Hepatocyte (in vitro differentiated cells): Measurements from ENCODE around the gene GPR39. TPM values are rescaled to one million over a fixed set of nuclear protein-coding genes. Genes with fewer than 3 reads are reported as not detected.

Experiments
- DNase-seq: peaks from one replicate; pipeline ENCODE4 v3.0.0-alpha.2; 2016; ENCODE audit warnings: low spot score
- H2AFZ ChIP-seq: fragments of 200-600 bp; sonication (generic); 2 replicates; pipeline ENCODE4 v1.6.0; 2016; ENCODE audit warnings: antibody characterized with exemption, mild to moderate bottlenecking
- H3K27ac ChIP-seq: fragments of 200-600 bp; sonication (generic); 2 replicates; pipeline ENCODE4 v1.5.1; 2016; ENCODE audit warnings: mild to moderate bottlenecking
- H3K27me3 ChIP-seq: fragments of 200-600 bp; sonication (generic); 2 replicates; pipeline ENCODE4 v1.6.1; 2016
- H3K36me3 ChIP-seq: fragments of 200-600 bp; sonication (generic); replicated peaks from 2 replicates; pipeline ENCODE4 v1.5.1; 2016; ENCODE audit warnings: low read depth; ENCODE audit not compliant: insufficient read depth
- H3K4me1 ChIP-seq: fragments of 200-600 bp; sonication (generic); 2 replicates; pipeline ENCODE4 v1.5.1; 2016; ENCODE audit warnings: mild to moderate bottlenecking, moderate library complexity; ENCODE audit not compliant: insufficient read depth
- H3K4me2 ChIP-seq: fragments of 200-600 bp; sonication (generic); 2 replicates; pipeline ENCODE4 v1.6.0; 2016
- H3K4me3 ChIP-seq: fragments of 200-600 bp; sonication (generic); 2 replicates; pipeline ENCODE4 v1.5.1; 2016; ENCODE audit warnings: mild to moderate bottlenecking
- H3K79me2 ChIP-seq: fragments of 200-600 bp; sonication (generic); 2 replicates; pipeline ENCODE4 v1.6.0; 2017; ENCODE audit warnings: mild to moderate bottlenecking
- H3K9me2 ChIP-seq: fragments of 200-600 bp; sonication (generic); replicated peaks from 2 replicates; pipeline ENCODE4 v1.6.0; 2017; ENCODE audit warnings: mild to moderate bottlenecking; ENCODE audit not compliant: insufficient read depth
- H3K9me3 ChIP-seq: fragments of 200-600 bp; sonication (generic); 2 replicates; pipeline ENCODE4 v1.5.1; 2016; ENCODE audit warnings: low read depth, mild to moderate bottlenecking
- H4K20me1 ChIP-seq: fragments of 200-600 bp; sonication (generic); 2 replicates; pipeline ENCODE4 v1.6.0; 2016; ENCODE audit warnings: mild to moderate bottlenecking; ENCODE audit not compliant: insufficient read depth, poor library complexity, severe bottlenecking
- CTCF ChIP-seq: fragments of 200-600 bp; sonication (generic); IDR thresholded peaks from 2 replicates; pipeline ENCODE4 v1.5.1; 2016; ENCODE audit warnings: antibody characterized with exemption, mild to moderate bottlenecking; ENCODE audit not compliant: poor library complexity
- EZH2 ChIP-seq: fragments of 200-600 bp; sonication (generic); IDR thresholded peaks from 2 replicates; pipeline ENCODE4 v1.6.1; 2016; ENCODE audit warnings: antibody characterized with exemption, mild to moderate bottlenecking, borderline replicate concordance
- EZH2phosphoT487 ChIP-seq: fragments of 200-600 bp; sonication (generic); IDR thresholded peaks from one replicate; pipeline ENCODE4 v1.6.1; 2018; ENCODE audit warnings: antibody characterized with exemption, mild to moderate bottlenecking, low read depth, moderate library complexity; ENCODE audit not compliant: unreplicated experiment, severe bottlenecking
- WGBS: methylation state at CpG from one replicate; pipeline ENCODE4 v1.1.6; 2016; ENCODE audit warnings: low lambda C conversion rate; ENCODE audit errors: missing lambda C conversion rate; 5-methylcytosine and 5-hydroxymethylcytosine counted together
- polyA plus RNA-seq: library from polyadenylated mRNA; unstranded; fragments of >200 nt; fragmentation: Nextera tagmentation; extraction: Ambion mirVana; gene quantifications from 2 replicates; pipeline ENCODE4 v1.2.1, GENCODE V29; 2016
- total RNA-seq: library from RNA; depleted of rRNA; stranded (reverse); fragments of >200 nt; gene quantifications from 2 replicates; pipeline ENCODE4 v1.2.3, GENCODE V29; 2014

The GPR39 gene
- total and polyA plus RNA-seq, 2 experiments from 2014 or later: 11.1 to 14.5 TPM

- Histone ChIP-seq H4K20me1 (no peaks in the 10 kb centered on the region), H3K4me1 (peaks cover 8% of the 10 kb centered on the region), H2AFZ (no peak overlapping the region), H3K36me3 (no peaks in the 10 kb centered on the region), H3K27me3 (peaks cover 48% of the 10 kb centered on the region), H3K27ac (no peak overlapping the region), H3K9me3 (no peaks in the 10 kb centered on the region), H3K9me2 (no peaks in the 10 kb centered on the region), H3K4me2 (peak overlapping the region; percentile 97), H3K4me3 (no peak overlapping the region), H3K79me2 (no peaks in the 10 kb centered on the region)
- peak; percentile 28 for TF ChIP-seq CTCF
- TF ChIP-seq EZH2phosphoT487: no peak
- 8% methylated on average over 20 of the region's 25 CpGs for WGBS
- peak; percentile 40 for DNase-seq
These were observed 251.7 kb downstream of the GPR39 start for GRCh38 chr2:132668189-132668823.

DNA sequence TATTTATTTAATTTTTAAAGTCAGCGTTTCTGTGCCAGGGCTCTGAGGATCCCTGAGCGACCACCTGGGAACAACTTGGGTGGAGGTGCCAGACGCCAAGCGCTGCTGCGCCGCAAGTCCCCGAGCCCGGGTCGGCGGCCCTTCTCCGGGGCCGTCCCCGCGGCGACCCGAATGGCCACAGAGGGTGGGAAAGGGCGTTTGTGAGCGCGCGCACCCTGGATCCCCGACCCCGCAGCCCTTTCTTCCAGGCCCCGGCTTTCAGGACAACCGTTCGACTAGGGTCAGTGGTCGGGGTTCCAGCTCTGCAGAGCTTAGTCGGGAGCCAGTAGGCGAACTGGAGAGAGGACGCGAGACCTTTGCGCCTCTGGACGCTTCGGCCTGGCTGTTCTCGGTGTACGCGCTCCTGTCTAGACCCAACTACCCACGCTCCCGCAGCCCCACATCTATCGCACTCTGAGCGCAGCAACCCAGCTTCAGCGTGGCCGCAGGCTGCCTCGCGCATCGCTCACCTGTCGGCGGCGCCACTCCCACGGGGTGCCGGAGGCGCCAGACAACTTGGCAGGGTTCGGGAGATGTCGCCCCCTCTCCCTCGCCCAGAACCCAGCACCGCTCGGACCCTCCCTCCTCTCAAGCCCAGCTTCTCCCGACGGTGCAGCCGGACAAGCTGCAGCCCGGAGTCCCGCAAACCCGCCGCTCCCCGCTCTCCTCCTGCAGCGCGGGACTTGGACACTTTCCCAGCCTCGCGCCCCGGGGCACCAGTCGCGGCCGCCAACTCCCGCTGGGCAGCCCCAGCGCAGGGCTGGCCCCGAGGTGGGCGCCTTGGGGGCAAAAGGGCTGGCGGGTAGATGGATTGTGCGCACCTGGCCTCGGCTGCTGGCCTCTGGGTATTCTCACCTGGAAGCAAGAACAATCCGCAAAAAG, 252.6 kb downstream of the GPR39 start:
- WGBS: 1% methylated on average over 75 of the region's 80 CpGs
- Histone ChIP-seq H3K27ac (no peak overlapping the region), H3K4me2 (peak overlapping the region; percentile 97), H3K36me3 (no peaks in the 10 kb centered on the region), H3K9me3 (no peaks in the 10 kb centered on the region), H3K4me3 (peak overlapping the region; percentile 58), H4K20me1 (no peaks in the 10 kb centered on the region), H3K27me3 (peaks cover 48% of the 10 kb centered on the region), H3K4me1 (peaks cover 8% of the 10 kb centered on the region), H2AFZ (peak overlapping the region; percentile 69), H3K9me2 (no peaks in the 10 kb centered on the region), H3K79me2 (no peaks in the 10 kb centered on the region)
- peak; percentile 52 for DNase-seq
- TF ChIP-seq EZH2 (peak; percentile 66), CTCF (peak; percentile 24), EZH2phosphoT487 (peak; percentile 52)

DNA sequence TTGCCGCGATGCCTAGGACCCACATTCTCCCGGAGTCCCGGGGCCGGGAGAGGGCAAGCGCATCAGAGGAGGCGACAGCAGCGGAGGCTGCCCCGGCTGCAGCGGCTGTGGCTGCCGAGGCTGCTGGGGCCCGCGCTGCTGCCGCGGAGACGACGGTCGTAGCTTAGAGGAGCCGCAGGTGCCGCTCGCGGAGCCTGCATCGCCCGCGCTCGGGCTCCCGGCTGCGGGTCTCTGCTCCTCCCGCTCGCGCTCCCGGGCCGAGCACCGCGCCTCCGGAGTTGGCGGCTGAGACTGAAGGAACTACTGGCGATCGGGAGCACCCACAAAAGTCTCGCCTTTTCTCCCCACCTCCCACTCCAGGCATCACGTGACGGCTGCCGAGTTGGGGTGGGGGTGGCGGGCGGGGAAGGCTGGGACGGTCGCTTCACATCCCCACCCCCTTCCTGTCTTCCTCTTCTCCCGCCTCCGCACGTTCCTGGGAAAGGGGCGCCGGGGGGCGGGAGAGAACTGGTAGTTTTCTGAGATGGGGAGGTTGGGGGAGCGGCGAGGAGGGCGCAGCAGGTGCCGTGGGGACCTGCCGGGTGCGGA, 253.4 kb downstream of the GPR39 start, which contains the start of gene LYPD1:
LYPD1 (minus strand) TSS at position 298 of the 588 bp plus-strand sequence; CDS start at position 25, 273 bp downstream.
- no peaks in the 10 kb centered on the region for H3K9me2 ChIP-seq
- H3K4me1 ChIP-seq: peaks cover 8% of the 10 kb centered on the region
- H3K79me2 ChIP-seq: no peaks in the 10 kb centered on the region
- no peaks in the 10 kb centered on the region for H3K9me3 ChIP-seq
- WGBS: 1% methylated on average over 48 of the region's 59 CpGs
- H4K20me1 ChIP-seq: no peaks in the 10 kb centered on the region
- H3K27ac ChIP-seq: no peak within 1 kb of the TSS
- peak within 1 kb of the TSS; percentile 97 for H3K4me2 ChIP-seq
- peak within 1 kb of the TSS; percentile 69 for H2AFZ ChIP-seq
- TF ChIP-seq EZH2: no peak
- TF ChIP-seq CTCF: no peak
- TF ChIP-seq EZH2phosphoT487: no peak
- H3K36me3 ChIP-seq: no peaks in the 10 kb centered on the region
- H3K4me3 ChIP-seq: peak within 1 kb of the TSS; percentile 58
- H3K27me3 ChIP-seq: peaks cover 48% of the 10 kb centered on the region
- DNase-seq: peak; percentile 55
